HepG2 (cell line): ENCODE data around the gene FAM219A. TPM values are rescaled to one million over a fixed set of nuclear protein-coding genes. Genes with fewer than 3 reads are reported as not detected.
A peak's percentile ranks its signal among the peaks of the same experiment; 100 is the strongest.

Experiments used
- BCL6 ChIP-seq: IDR thresholded peaks from 2 replicates; pipeline ENCODE4 v1.6.1; 2016; ENCODE audit warnings: missing genetic modification reagents, missing compliant biosample characterization
- CREB1 ChIP-seq, 2 experiments: fragments of 450-650 bp in 1 of 2; IDR thresholded peaks; 2 replicates each; pipeline ENCODE4 v1.6.1; 2016 to 2017; ENCODE audit warnings: control low read depth in 1 of 2, mild to moderate bottlenecking in 1 of 2, missing compliant biosample characterization in 1 of 2, missing genetic modification characterization in 1 of 2
- ELF4 ChIP-seq: sonication (generic); formaldehyde crosslinking; IDR thresholded peaks from 2 replicates; pipeline ENCODE4 v1.5.0; 2020; ENCODE audit warnings: missing genetic modification reagents, mild to moderate bottlenecking, moderate library complexity, borderline replicate concordance
- HDAC1 ChIP-seq: sonication (generic); formaldehyde crosslinking; IDR thresholded peaks from 2 replicates; pipeline ENCODE4 v1.5.1; 2020; ENCODE audit warnings: mild to moderate bottlenecking, missing genetic modification reagents
- MXD4 ChIP-seq: IDR thresholded peaks from 2 replicates; pipeline ENCODE4 v1.6.1; 2016; ENCODE audit warnings: mild to moderate bottlenecking, missing biosample characterization, missing genetic modification reagents
- PHF21A ChIP-seq: sonication (generic); formaldehyde crosslinking; IDR thresholded peaks from 2 replicates; pipeline ENCODE4 v1.5.0; 2020; ENCODE audit warnings: mild to moderate bottlenecking, missing genetic modification reagents
- REPIN1 ChIP-seq: sonication (generic); formaldehyde crosslinking; IDR thresholded peaks from 2 replicates; pipeline ENCODE4 v1.8.0; 2022; ENCODE audit warnings: missing genetic modification reagents, low read depth, mild to moderate bottlenecking, borderline replicate concordance
- SOX6 ChIP-seq, 2 experiments: fragments of 450-650 bp in 1 of 2; sonication (generic) in 1 of 2; formaldehyde crosslinking in 1 of 2; IDR thresholded peaks; 2 replicates each; pipeline versions ENCODE4 v1.4.0 to v1.6.1; 2017 to 2020; ENCODE audit warnings: antibody characterized with exemption in 1 of 2, mild to moderate bottlenecking in 1 of 2, missing genetic modification reagents in 1 of 2
- SP140L ChIP-seq: sonication (generic); formaldehyde crosslinking; IDR thresholded peaks from 2 replicates; pipeline ENCODE4 v1.4.0; 2020; ENCODE audit warnings: missing genetic modification reagents, borderline replicate concordance
- TSC22D2 ChIP-seq: sonication (generic); formaldehyde crosslinking; IDR thresholded peaks from 2 replicates; pipeline ENCODE4 v1.5.1; 2020; ENCODE audit warnings: missing genetic modification reagents, mild to moderate bottlenecking, borderline replicate concordance
- U2AF2 ChIP-seq: fragments of 200-400 bp; formaldehyde crosslinking; IDR thresholded peaks from 2 replicates; pipeline ENCODE4 v1.6.1; 2017; ENCODE audit warnings: low read depth, mild to moderate bottlenecking, low read length
- ZBTB8A ChIP-seq: sonication (generic); formaldehyde crosslinking; IDR thresholded peaks from 2 replicates; pipeline ENCODE4 v1.4.0; 2020; ENCODE audit warnings: mild to moderate bottlenecking, low read depth, missing genetic modification reagents, borderline replicate concordance
- ZMAT3 ChIP-seq: sonication (generic); formaldehyde crosslinking; conservative IDR thresholded peaks from 2 replicates; pipeline ENCODE4 v1.7.0; 2021; ENCODE audit warnings: missing genetic modification reagents
- ZMAT5 ChIP-seq: sonication (generic); formaldehyde crosslinking; IDR thresholded peaks from 2 replicates; pipeline ENCODE4 v1.5.0; 2020; ENCODE audit warnings: mild to moderate bottlenecking, low read depth, missing genetic modification reagents, borderline replicate concordance
- ZNF124 ChIP-seq: sonication (generic); formaldehyde crosslinking; IDR thresholded peaks from 2 replicates; pipeline ENCODE4 v1.4.0; 2020; ENCODE audit warnings: missing genetic modification reagents
- ZNF280B ChIP-seq: sonication (generic); formaldehyde crosslinking; IDR thresholded peaks from 2 replicates; pipeline ENCODE4 v1.5.0; 2020; ENCODE audit warnings: missing genetic modification reagents, mild to moderate bottlenecking, borderline replicate concordance
- ZNF362 ChIP-seq: sonication (generic); formaldehyde crosslinking; IDR thresholded peaks from 2 replicates; pipeline ENCODE4 v1.4.0; 2020; ENCODE audit warnings: missing genetic modification reagents, mild to moderate bottlenecking, borderline replicate concordance
- ZNF629 ChIP-seq: sonication (generic); formaldehyde crosslinking; conservative IDR thresholded peaks from 2 replicates; pipeline ENCODE4 v1.5.0; 2020; ENCODE audit warnings: missing genetic modification reagents
- polyA plus RNA-seq, 8 experiments: library from polyadenylated mRNA; depleted of rRNA in 3 of 8; stranded (reverse) in 7 of 8; unstranded in 1 of 8; fragments of >200 nt; fragmentation: Illumina TruSeq in 4 of 8; extraction: Trizol in 4 of 8; gene quantifications; 2 replicates each; pipeline versions ENCODE4 v1.2.1 to v1.2.3, GENCODE V29; 2011 to 2016; ENCODE audit warnings: low read depth in 4 of 8, missing spikeins in 1 of 8, mixed read lengths in 1 of 8; ENCODE audit not compliant: insufficient read depth in 1 of 8
- total RNA-seq, 5 experiments: library from RNA; depleted of rRNA; stranded (reverse); fragments of >200 nt; fragmentation: Illumina TruSeq; extraction: Trizol; gene quantifications; 2 replicates each; pipeline ENCODE4 v1.2.3, GENCODE V29; 2016; ENCODE audit warnings: low read depth in 1 of 5
- TF ChIP-seq, protein P1 (sequence below): sonication (generic); formaldehyde crosslinking; IDR thresholded peaks from 2 replicates; pipeline ENCODE4 v1.4.0; 2020; ENCODE audit warnings: missing genetic modification reagents
- TF ChIP-seq, protein P2 (sequence below): fragments of 450-650 bp; IDR thresholded peaks from 2 replicates; pipeline ENCODE4 v1.6.1; 2017

FAM219A gene
- total and polyA plus RNA-seq, 2 of the 13 experiments (the other 11 are each of a cell fraction or from before 2014, with no cell fraction given), result 3.9 to 6.4 TPM

- 0 out of 2 replicates have a peak, but pooled peaks have one; percentile 12 for TF ChIP-seq REPIN1 (CRISPR knock-in tag)
- peak; percentile 39; the same call in 1 of the 2 replicates for TF ChIP-seq CREB1 (IDR thresholded peaks at IDR 0.05)
- TF ChIP-seq CREB1 (CRISPR knock-in tag; IDR thresholded peaks at IDR 0.05), result no peak
- TF ChIP-seq ELF4 (CRISPR knock-in tag), result peak; percentile 45; the same call in 1 of the 2 replicates
- TF ChIP-seq BCL6 (CRISPR knock-in tag), result no peak
- TF ChIP-seq SP140L, result no peak
- TF ChIP-seq ZNF362 (CRISPR knock-in tag), result no peak
- no peak for TF ChIP-seq ZMAT5
- no peak for TF ChIP-seq TSC22D2 (CRISPR knock-in tag)
- TF ChIP-seq U2AF2, result no peak
- TF ChIP-seq, protein P1, sequence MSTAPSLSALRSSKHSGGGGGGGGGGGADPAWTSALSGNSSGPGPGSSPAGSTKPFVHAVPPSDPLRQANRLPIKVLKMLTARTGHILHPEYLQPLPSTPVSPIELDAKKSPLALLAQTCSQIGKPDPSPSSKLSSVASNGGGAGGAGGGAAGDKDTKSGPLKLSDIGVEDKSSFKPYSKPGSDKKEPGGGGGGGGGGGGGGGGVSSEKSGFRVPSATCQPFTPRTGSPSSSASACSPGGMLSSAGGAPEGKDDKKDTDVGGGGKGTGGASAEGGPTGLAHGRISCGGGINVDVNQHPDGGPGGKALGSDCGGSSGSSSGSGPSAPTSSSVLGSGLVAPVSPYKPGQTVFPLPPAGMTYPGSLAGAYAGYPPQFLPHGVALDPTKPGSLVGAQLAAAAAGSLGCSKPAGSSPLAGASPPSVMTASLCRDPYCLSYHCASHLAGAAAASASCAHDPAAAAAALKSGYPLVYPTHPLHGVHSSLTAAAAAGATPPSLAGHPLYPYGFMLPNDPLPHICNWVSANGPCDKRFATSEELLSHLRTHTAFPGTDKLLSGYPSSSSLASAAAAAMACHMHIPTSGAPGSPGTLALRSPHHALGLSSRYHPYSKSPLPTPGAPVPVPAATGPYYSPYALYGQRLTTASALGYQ (CRISPR knock-in tag), result no peak
- TF ChIP-seq MXD4 (CRISPR knock-in tag), result peak; percentile 43
- no peak for TF ChIP-seq SOX6 (IDR thresholded peaks at IDR 0.05)
- TF ChIP-seq SOX6 (CRISPR knock-in tag; IDR thresholded peaks at IDR 0.05), result 0 out of 2 replicates have a peak, but pooled peaks have one; percentile 20
- TF ChIP-seq ZMAT3, result no peak
- TF ChIP-seq, protein P2, sequence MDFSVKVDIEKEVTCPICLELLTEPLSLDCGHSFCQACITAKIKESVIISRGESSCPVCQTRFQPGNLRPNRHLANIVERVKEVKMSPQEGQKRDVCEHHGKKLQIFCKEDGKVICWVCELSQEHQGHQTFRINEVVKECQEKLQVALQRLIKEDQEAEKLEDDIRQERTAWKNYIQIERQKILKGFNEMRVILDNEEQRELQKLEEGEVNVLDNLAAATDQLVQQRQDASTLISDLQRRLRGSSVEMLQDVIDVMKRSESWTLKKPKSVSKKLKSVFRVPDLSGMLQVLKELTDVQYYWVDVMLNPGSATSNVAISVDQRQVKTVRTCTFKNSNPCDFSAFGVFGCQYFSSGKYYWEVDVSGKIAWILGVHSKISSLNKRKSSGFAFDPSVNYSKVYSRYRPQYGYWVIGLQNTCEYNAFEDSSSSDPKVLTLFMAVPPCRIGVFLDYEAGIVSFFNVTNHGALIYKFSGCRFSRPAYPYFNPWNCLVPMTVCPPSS, result no peak
- no peak for TF ChIP-seq PHF21A (CRISPR knock-in tag)
- TF ChIP-seq ZNF280B (CRISPR knock-in tag), result no peak
- no peak for TF ChIP-seq ZNF629 (CRISPR knock-in tag)
- no peak for TF ChIP-seq ZBTB8A (CRISPR knock-in tag)
- no peak for TF ChIP-seq ZNF124 (CRISPR knock-in tag)
- TF ChIP-seq HDAC1 (CRISPR knock-in tag), result peak; percentile 68
Observed at GRCh38 chr9:34458013-34458958, at the start of gene FAM219A, which contains the start of gene DNAI1 (continued).
